Caco-2 (cell line): ENCODE measurements around the gene TBC1D12. TPM values are rescaled to one million over a fixed set of nuclear protein-coding genes. Genes with fewer than 3 reads are reported as not detected.
"Not testable (repeated sequence)": the region's sequence is repeated elsewhere in the genome, so short reads cannot be mapped to it uniquely, and the experiment has no call there.

Experiments used
- BruUV-seq: library from RNA; stranded (reverse); fragments of 400-500 nt; replicated peaks from 2 replicates; lab custom pipeline; 2021; lab: Mats Ljungman, UMichigan
- CTCF ChIA-PET: fragments of 300-600 bp; sonication (Branson Sonifier 250); formaldehyde crosslinking; loops from one replicate; lab custom pipeline; 2022; ENCODE audit warnings: antibody characterized with exemption; lab: Charles Lee
- POLR2A ChIA-PET: fragments of 300-600 bp; sonication (Branson Sonifier 250); formaldehyde crosslinking; loops from one replicate; lab custom pipeline; 2022; ENCODE audit warnings: antibody characterized with exemption; lab: Charles Lee
- DNase-seq, 2 experiments: peaks; one replicate each; pipeline versions ENCODE4 v3.0.0 to v3.0.0-alpha.2; 2020 to 2022
- H3K27me3 ChIP-seq: replicated peaks from 2 replicates; pipeline ENCODE4 v1.6.0; 2011; ENCODE audit warnings: low read length; ENCODE audit not compliant: control insufficient read depth, insufficient read depth
- H3K36me3 ChIP-seq: 2 replicates; pipeline ENCODE4 v1.5.1; 2011; ENCODE audit warnings: low read length; ENCODE audit not compliant: control insufficient read depth, insufficient read depth
- H3K4me1 ChIP-seq: fragments of 250-450 bp; sonication (Bioruptor Pico); 2 replicates; pipeline ENCODE4 v1.5.1; 2020; ENCODE audit warnings: mild to moderate bottlenecking
- H3K4me3 ChIP-seq: 2 replicates; pipeline ENCODE4 v1.5.1; 2011; ENCODE audit warnings: low read depth, mild to moderate bottlenecking, control low read depth, low read length
- H3K9me3 ChIP-seq: fragments of 250-450 bp; sonication (Bioruptor Pico); 2 replicates; pipeline ENCODE4 v1.5.1; 2020; ENCODE audit warnings: mild to moderate bottlenecking, moderate library complexity
- H3K27ac Mint-ChIP-seq: one replicate; pipeline ENCODE4 v1.8.0; 2022; ENCODE audit warnings: mixed read lengths; ENCODE audit not compliant: unreplicated experiment
- H3K27me3 Mint-ChIP-seq: one replicate; pipeline ENCODE4 v1.8.0; 2022; ENCODE audit warnings: mixed read lengths; ENCODE audit not compliant: insufficient read depth, unreplicated experiment
- H3K36me3 Mint-ChIP-seq: one replicate; pipeline ENCODE4 v1.8.0; 2022; ENCODE audit warnings: mild to moderate bottlenecking, mixed read lengths; ENCODE audit not compliant: insufficient read depth, unreplicated experiment
- H3K4me1 Mint-ChIP-seq: one replicate; pipeline ENCODE4 v1.8.0; 2022; ENCODE audit warnings: low read depth, mixed read lengths; ENCODE audit not compliant: unreplicated experiment
- H3K4me3 Mint-ChIP-seq: one replicate; pipeline ENCODE4 v1.8.0; 2022; ENCODE audit warnings: mild to moderate bottlenecking, moderate library complexity, mixed read lengths; ENCODE audit not compliant: unreplicated experiment
- H3K9me3 Mint-ChIP-seq: one replicate; pipeline ENCODE4 v1.8.0; 2022; ENCODE audit warnings: mixed read lengths; ENCODE audit not compliant: unreplicated experiment
- CTCF ChIP-seq, 2 experiments: fragments of 200-600 bp in 1 of 2; IDR thresholded peaks; 1 replicate in 1 of 2; 2 replicates in 1 of 2; pipeline versions ENCODE4 v1.5.1 to v1.8.0; 2011 to 2022; ENCODE audit warnings: antibody characterized with exemption in 1 of 2, control low read depth in 1 of 2, inconsistent platforms in 1 of 2, low read depth in 1 of 2, low read length in 1 of 2, mild to moderate bottlenecking in 1 of 2, moderate library complexity in 1 of 2; ENCODE audit not compliant: insufficient read depth in 1 of 2, severe bottlenecking in 1 of 2, unreplicated experiment in 1 of 2
- intact Hi-C: fragments of 100-400 bp; cut with micrococcal nuclease; formaldehyde crosslinking; loops from one replicate; pipeline ENCODE4 v1.10.0; 2022; ENCODE audit not compliant: unreplicated experiment
- total RNA-seq: library from RNA; stranded (reverse); gene quantifications from 2 replicates; pipeline ENCODE4 v1.2.3, GENCODE V29; 2022

The TBC1D12 gene
- total RNA-seq, 1 experiment from 2014 or later = 32.1 TPM

GRCh38 chr10:94376865-94377264 is 25.5 kb upstream of the TBC1D12 start:
- Mint-ChIP-seq H3K4me3 (no peak overlapping the region), H3K27me3 (no peaks in the 10 kb centered on the region), H3K27ac (no peak overlapping the region), H3K9me3 (no peaks in the 10 kb centered on the region), H3K4me1 (peaks cover 14% of the 10 kb centered on the region), H3K36me3 (no peaks in the 10 kb centered on the region)
- peaks cover 19% of the 10 kb centered on the region for H3K4me1 ChIP-seq
- POLR2A ChIA-PET = no interaction called here
- no TSS peak for BruUV-seq
- no peak for TF ChIP-seq CTCF (IDR thresholded peaks at IDR 0.05; ENCODE audit: insufficient read depth in 1 of 2, low read depth in 1 of 2, low read length in 1 of 2, severe bottlenecking in 1 of 2, unreplicated experiment in 1 of 2)
- no peak overlapping the region for H3K4me3 ChIP-seq
- intact Hi-C loops = no loop called here
- H3K27me3 ChIP-seq = no peaks in the 10 kb centered on the region
- CTCF ChIA-PET = no interaction called here
- no peak for DNase-seq
- no peaks in the 10 kb centered on the region for H3K36me3 ChIP-seq
- no peaks in the 10 kb centered on the region for H3K9me3 ChIP-seq

- ChIA-PET POLR2A (interaction anchor here (0.6 kb wide), 1 partner anchor 18 kb away, joined by 3 read pairs; no protein-coding TSS in a partner anchor), CTCF (interaction anchor here (0.7 to 3.2 kb wide), 9 partner anchors 11 to 890 kb away, joined by 3 to 18 read pairs (median 7); partner anchors contain the start of gene TBC1D12)
- Histone ChIP-seq H3K9me3 (peaks cover 4% of the 10 kb centered on the region), H3K4me1 (peaks cover 61% of the 10 kb centered on the region), H3K4me3 (no peak overlapping the region), H3K27me3 (no peaks in the 10 kb centered on the region), H3K36me3 (no peaks in the 10 kb centered on the region)
- no peaks in the 10 kb centered on the region for H3K27me3 Mint-ChIP-seq
- H3K4me1 Mint-ChIP-seq = peaks cover 62% of the 10 kb centered on the region
- no peak for TF ChIP-seq CTCF (IDR thresholded peaks at IDR 0.05; ENCODE audit: insufficient read depth in 1 of 2, low read depth in 1 of 2, low read length in 1 of 2, severe bottlenecking in 1 of 2, unreplicated experiment in 1 of 2)
- BruUV-seq = no TSS peak
- H3K27ac Mint-ChIP-seq = peak overlapping the region; percentile 88
- no peaks in the 10 kb centered on the region for H3K36me3 Mint-ChIP-seq
- H3K4me3 Mint-ChIP-seq = peak overlapping the region; percentile 29
- intact Hi-C loops = loop anchor here (1.0 to 2.0 kb wide), 2 partner anchors 15 to 19 kb away; partner anchors contain the start of gene TBC1D12
- peaks cover 11% of the 10 kb centered on the region for H3K9me3 Mint-ChIP-seq
- DNase-seq = no peak
These were observed 18.8 kb upstream of the TBC1D12 start for GRCh38 chr10:94383530-94383929.

DNA sequence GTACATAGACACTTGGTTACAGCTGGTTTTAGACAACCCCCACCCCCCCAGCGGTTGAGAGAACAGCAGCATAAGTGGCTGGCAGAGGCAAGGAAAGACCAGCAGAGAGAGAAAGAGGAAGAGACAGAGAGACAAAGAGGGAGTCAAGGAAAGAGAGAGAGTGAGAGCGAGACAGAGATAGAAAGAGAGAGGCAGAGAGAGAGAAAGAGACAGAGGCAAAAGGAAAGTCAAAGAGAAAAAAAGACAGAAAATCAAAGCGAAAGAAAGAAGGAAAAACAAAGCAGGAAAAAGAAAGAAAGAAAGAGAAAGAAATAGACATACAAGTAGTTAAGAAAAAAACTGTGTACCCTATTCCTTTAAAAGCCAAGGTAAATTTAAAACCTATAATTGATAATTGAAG is 16.6 kb upstream of the TBC1D12 start:
- BruUV-seq, H3K9me3 ChIP-seq, H3K36me3 ChIP-seq, POLR2A ChIA-PET, intact Hi-C loops, H3K4me3 ChIP-seq, H3K27me3 Mint-ChIP-seq, H3K27me3 ChIP-seq, CTCF ChIA-PET, H3K36me3 Mint-ChIP-seq, DNase-seq: not testable (repeated sequence)
- peaks cover 53% of the 10 kb centered on the region for H3K4me1 ChIP-seq
- peaks cover 11% of the 10 kb centered on the region for H3K9me3 Mint-ChIP-seq
- peak overlapping the region; percentile 51 for H3K4me3 Mint-ChIP-seq
- peaks cover 54% of the 10 kb centered on the region for H3K4me1 Mint-ChIP-seq
- H3K27ac Mint-ChIP-seq = peak overlapping the region; percentile 88

DNA sequence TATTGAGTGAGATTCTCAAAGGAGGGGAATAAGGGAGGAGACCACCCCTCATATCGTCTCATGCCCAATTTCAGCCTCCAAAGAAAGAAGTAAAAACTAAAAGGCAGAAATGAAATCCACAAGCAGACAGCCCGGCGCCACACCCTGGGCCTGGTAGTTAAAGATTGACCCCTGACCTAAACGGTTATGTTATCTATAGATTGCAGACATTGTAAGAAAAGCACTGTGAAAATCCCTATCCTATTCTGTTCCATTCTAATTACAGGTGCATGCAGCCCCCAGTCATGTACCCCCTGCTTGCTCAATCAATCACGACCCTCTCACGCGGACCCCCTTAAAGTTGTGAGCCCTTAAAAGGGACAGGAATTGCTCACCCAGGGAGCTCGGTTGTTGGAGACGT is 10.2 kb upstream of the TBC1D12 start:
- H3K9me3 ChIP-seq, H3K27ac Mint-ChIP-seq, BruUV-seq, H3K4me1 ChIP-seq, CTCF ChIA-PET, DNase-seq, intact Hi-C loops, H3K27me3 Mint-ChIP-seq, H3K4me3 Mint-ChIP-seq, H3K9me3 Mint-ChIP-seq, H3K36me3 Mint-ChIP-seq, H3K36me3 ChIP-seq, H3K4me3 ChIP-seq, H3K27me3 ChIP-seq: not testable (repeated sequence)
- peaks cover 13% of the 10 kb centered on the region for H3K4me1 Mint-ChIP-seq
- POLR2A ChIA-PET = interaction anchor here (0.6 kb wide), 1 partner anchor 10 kb away, joined by 9 read pairs; the partner anchor contains the start of gene TBC1D12
